Testis (tissue), 2 donors: Measurements from ENCODE around the gene ALPK3.

Experiments
- CTCF ChIP-seq, 3 experiments: fragments of 450-650 bp in 2 of 3; fragments of 200-600 bp in 1 of 3; sonication (generic) in 1 of 3; IDR thresholded peaks; one replicate each; pipeline ENCODE4 v1.5.1; 2016 to 2019; ENCODE audit warnings: antibody characterized with exemption in 3 of 3, mild to moderate bottlenecking in 2 of 3, moderate library complexity in 1 of 3
- POLR2A ChIP-seq: fragments of 450-650 bp; IDR thresholded peaks from one replicate; pipeline ENCODE4 v1.6.1; 2017; ENCODE audit warnings: antibody characterized with exemption, mild to moderate bottlenecking, moderate library complexity

- TF ChIP-seq POLR2A (no peak), CTCF (IDR thresholded peaks at IDR 0.05) (no peak)
These were observed 2.2 kb upstream of the ALPK3 start for GRCh38 chr15:84814916-84815315.
